HG02938 (cell line): ENCODE results near the gene MIA.
"Not testable (repeated sequence)": the region's sequence is repeated elsewhere in the genome, so short reads cannot be mapped to it uniquely, and the experiment has no call there.

ENCODE experiments used
- ATAC-seq: cut with Tn5 transposase; IDR thresholded peaks from one replicate; pipeline ENCODE4 v1.9.1; 2021; ENCODE audit warnings: mild to moderate bottlenecking, moderate library complexity; ENCODE audit not compliant: unreplicated experiment

MIA gene

GRCh38 chr19:40801426-40802299 is 26.3 kb downstream of the MIA start:
- no peak for ATAC-seq

GRCh38 chr19:40802300-40803169 is 27.2 kb downstream of the MIA start:
- no peak for ATAC-seq

GRCh38 chr19:40803170-40803856 is 28.0 kb downstream of the MIA start:
- ATAC-seq: no peak

GRCh38 chr19:40803857-40804782 is 28.8 kb downstream of the MIA start:
- ATAC-seq: no peak

GRCh38 chr19:40804783-40805242 is 29.5 kb downstream of the MIA start:
- ATAC-seq: no peak

- ATAC-seq: no peak
These were observed 30.0 kb downstream of the MIA start for GRCh38 chr19:40805258-40805868.

GRCh38 chr19:40806423-40807146 is 31.3 kb downstream of the MIA start:
- no peak for ATAC-seq

GRCh38 chr19:40807147-40808020 is 32.1 kb downstream of the MIA start:
- ATAC-seq: no peak

GRCh38 chr19:40808021-40808325 is 32.7 kb downstream of the MIA start:
- no peak for ATAC-seq

GRCh38 chr19:40808497-40808896 is 33.2 kb downstream of the MIA start:
- ATAC-seq: no peak

GRCh38 chr19:40809358-40810086 is 34.2 kb downstream of the MIA start:
- ATAC-seq: no peak

GRCh38 chr19:40810160-40810559 is 34.8 kb downstream of the MIA start:
- ATAC-seq: no peak

- ATAC-seq: not testable (repeated sequence)
These were observed 35.5 kb downstream of the MIA start for GRCh38 chr19:40810649-40811408.

GRCh38 chr19:40811478-40812341 is 36.4 kb downstream of the MIA start:
- no peak for ATAC-seq

GRCh38 chr19:40812571-40812970 is 37.2 kb downstream of the MIA start:
- not testable (repeated sequence) for ATAC-seq

GRCh38 chr19:40813182-40813581 is 37.9 kb downstream of the MIA start:
- no peak for ATAC-seq
